ENCODE measurements around the gene TRAPPC3. TPM values are rescaled to one million over a fixed set of nuclear protein-coding genes. Genes with fewer than 3 reads are reported as not detected.
A peak's percentile ranks its signal among the peaks of the same experiment; 100 is the strongest.

Gene TRAPPC3
- total RNA-seq, 1 donor = 111 TPM

DNA sequence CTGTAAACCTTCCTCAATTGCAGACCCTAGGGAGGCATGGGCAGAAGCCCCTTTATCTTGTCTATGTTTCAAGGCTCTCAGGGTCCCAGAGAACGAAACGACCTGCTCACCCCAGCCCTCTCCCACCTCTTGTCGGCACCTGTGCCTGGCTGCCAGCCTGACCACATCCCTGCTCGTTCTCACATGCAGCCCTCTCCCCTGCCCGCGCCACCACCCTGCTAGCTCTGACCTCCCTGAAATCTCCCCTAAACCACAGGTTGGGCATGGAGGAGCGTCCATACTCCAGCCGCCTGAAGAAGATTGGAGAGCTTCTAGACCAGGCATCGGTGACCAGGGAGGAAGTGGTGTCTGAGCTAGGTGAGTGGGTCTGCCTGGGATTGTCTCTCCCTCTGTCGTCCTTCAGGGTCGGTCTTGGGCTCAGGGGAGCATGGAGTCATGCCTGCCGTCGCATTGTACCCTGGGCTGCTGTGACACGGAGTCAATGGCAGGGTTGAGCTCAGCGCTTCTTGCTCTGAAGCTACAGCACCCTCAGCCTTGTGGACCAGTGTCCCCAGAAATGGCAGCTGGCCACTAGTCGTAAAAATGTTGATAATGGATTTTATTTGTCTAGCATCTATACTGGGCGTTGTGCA, 57.0 kb downstream of the TRAPPC3 start:
- Histone ChIP-seq H3K4me3 (ENCODE audit: insufficient read depth, low read length) (no peak overlapping the region), H2AFZ (ENCODE audit: low read length) (no peak overlapping the region), H3K36me3 (ENCODE audit: insufficient read depth, low read length) (peaks cover 44% of the 10 kb centered on the region), H3K27ac (ENCODE audit: low read depth, low read length) (no peak overlapping the region), H3K79me2 (ENCODE audit: insufficient read depth, low read length) (peaks cover 41% of the 10 kb centered on the region), H3K4me1 (ENCODE audit: insufficient read depth, low read length) (peaks cover 12% of the 10 kb centered on the region), H3K4me2 (ENCODE audit: insufficient read depth, low read length) (no peak overlapping the region), H3K9me3 (ENCODE audit: low read depth, low read length) (no peaks in the 10 kb centered on the region), H4K20me1 (ENCODE audit: insufficient read depth, low read length) (peaks cover 10% of the 10 kb centered on the region), H3K27me3 (ENCODE audit: insufficient read depth, low read length) (no peaks in the 10 kb centered on the region)
- DNase-seq (ENCODE audit: insufficient read length, low spot score, missing footprints) = no peak
- TF ChIP-seq, protein P1, sequence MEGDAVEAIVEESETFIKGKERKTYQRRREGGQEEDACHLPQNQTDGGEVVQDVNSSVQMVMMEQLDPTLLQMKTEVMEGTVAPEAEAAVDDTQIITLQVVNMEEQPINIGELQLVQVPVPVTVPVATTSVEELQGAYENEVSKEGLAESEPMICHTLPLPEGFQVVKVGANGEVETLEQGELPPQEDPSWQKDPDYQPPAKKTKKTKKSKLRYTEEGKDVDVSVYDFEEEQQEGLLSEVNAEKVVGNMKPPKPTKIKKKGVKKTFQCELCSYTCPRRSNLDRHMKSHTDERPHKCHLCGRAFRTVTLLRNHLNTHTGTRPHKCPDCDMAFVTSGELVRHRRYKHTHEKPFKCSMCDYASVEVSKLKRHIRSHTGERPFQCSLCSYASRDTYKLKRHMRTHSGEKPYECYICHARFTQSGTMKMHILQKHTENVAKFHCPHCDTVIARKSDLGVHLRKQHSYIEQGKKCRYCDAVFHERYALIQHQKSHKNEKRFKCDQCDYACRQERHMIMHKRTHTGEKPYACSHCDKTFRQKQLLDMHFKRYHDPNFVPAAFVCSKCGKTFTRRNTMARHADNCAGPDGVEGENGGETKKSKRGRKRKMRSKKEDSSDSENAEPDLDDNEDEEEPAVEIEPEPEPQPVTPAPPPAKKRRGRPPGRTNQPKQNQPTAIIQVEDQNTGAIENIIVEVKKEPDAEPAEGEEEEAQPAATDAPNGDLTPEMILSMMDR (IDR thresholded peaks at IDR 0.05; ENCODE audit: extremely low read depth, low read depth, low read length) = no peak

DNA sequence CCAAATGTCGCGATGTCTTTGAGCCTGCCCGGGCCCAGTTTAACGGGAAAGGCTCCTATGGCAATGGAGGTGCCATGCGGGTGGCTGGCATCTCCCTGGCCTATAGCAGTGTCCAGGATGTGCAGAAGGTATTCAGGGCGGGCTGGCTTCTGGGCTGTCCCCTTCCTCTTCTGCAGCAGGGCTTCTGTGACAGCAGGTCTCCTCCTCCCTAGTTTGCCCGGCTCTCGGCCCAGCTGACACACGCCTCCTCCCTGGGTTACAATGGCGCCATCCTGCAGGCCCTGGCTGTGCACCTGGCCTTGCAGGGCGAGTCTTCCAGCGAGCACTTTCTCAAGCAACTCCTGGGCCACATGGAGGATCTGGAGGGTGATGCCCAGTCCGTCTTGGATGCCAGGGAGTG, 57.6 kb downstream of the TRAPPC3 start:
- TF ChIP-seq, protein P1 (IDR thresholded peaks at IDR 0.05; ENCODE audit: extremely low read depth, low read depth, low read length) = no peak
- no peaks in the 10 kb centered on the region for H3K9me3 ChIP-seq (ENCODE audit: low read depth, low read length)
- H2AFZ ChIP-seq (ENCODE audit: low read length) = no peak overlapping the region
- peaks cover 10% of the 10 kb centered on the region for H4K20me1 ChIP-seq (ENCODE audit: insufficient read depth, low read length)
- H3K4me3 ChIP-seq (ENCODE audit: insufficient read depth, low read length) = no peak overlapping the region
- peaks cover 41% of the 10 kb centered on the region for H3K79me2 ChIP-seq (ENCODE audit: insufficient read depth, low read length)
- H3K4me1 ChIP-seq (ENCODE audit: insufficient read depth, low read length) = peaks cover 12% of the 10 kb centered on the region
- H3K27ac ChIP-seq (ENCODE audit: low read depth, low read length) = no peak overlapping the region
- peaks cover 44% of the 10 kb centered on the region for H3K36me3 ChIP-seq (ENCODE audit: insufficient read depth, low read length)
- H3K27me3 ChIP-seq (ENCODE audit: insufficient read depth, low read length) = no peaks in the 10 kb centered on the region
- no peak overlapping the region for H3K4me2 ChIP-seq (ENCODE audit: insufficient read depth, low read length)
- DNase-seq (ENCODE audit: insufficient read length, low spot score, missing footprints) = peak; percentile 25

DNA sequence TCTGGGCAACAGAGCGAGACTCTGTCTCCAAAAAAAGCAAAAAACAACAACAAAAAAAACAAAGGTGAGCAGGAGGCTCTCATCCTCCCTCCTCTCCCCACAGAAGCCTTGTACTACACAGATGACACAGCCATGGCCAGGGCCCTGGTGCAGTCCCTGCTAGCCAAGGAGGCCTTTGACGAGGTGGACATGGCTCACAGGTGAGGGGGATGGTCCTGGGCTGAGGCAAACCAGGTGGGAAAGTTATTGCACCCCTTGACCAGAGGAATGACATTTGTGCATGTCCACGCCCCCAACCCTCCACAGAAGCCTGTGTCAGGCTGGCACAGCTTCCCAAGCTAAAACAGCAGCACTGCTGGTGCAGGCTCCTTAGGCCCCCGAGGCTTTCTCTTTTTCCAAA, 58.1 kb downstream of the TRAPPC3 start:
- H2AFZ ChIP-seq (ENCODE audit: low read length) = no peak overlapping the region
- TF ChIP-seq, protein P1 (IDR thresholded peaks at IDR 0.05; ENCODE audit: extremely low read depth, low read depth, low read length) = no peak
- H3K4me1 ChIP-seq (ENCODE audit: insufficient read depth, low read length) = peaks cover 12% of the 10 kb centered on the region
- peaks cover 41% of the 10 kb centered on the region for H3K79me2 ChIP-seq (ENCODE audit: insufficient read depth, low read length)
- H4K20me1 ChIP-seq (ENCODE audit: insufficient read depth, low read length) = peaks cover 10% of the 10 kb centered on the region
- peaks cover 44% of the 10 kb centered on the region for H3K36me3 ChIP-seq (ENCODE audit: insufficient read depth, low read length)
- no peak overlapping the region for H3K4me3 ChIP-seq (ENCODE audit: insufficient read depth, low read length)
- no peak overlapping the region for H3K27ac ChIP-seq (ENCODE audit: low read depth, low read length)
- H3K27me3 ChIP-seq (ENCODE audit: insufficient read depth, low read length) = no peaks in the 10 kb centered on the region
- no peaks in the 10 kb centered on the region for H3K9me3 ChIP-seq (ENCODE audit: low read depth, low read length)
- peak; percentile 45 for DNase-seq (ENCODE audit: insufficient read length, low spot score, missing footprints)
- no peak overlapping the region for H3K4me2 ChIP-seq (ENCODE audit: insufficient read depth, low read length)

DNA sequence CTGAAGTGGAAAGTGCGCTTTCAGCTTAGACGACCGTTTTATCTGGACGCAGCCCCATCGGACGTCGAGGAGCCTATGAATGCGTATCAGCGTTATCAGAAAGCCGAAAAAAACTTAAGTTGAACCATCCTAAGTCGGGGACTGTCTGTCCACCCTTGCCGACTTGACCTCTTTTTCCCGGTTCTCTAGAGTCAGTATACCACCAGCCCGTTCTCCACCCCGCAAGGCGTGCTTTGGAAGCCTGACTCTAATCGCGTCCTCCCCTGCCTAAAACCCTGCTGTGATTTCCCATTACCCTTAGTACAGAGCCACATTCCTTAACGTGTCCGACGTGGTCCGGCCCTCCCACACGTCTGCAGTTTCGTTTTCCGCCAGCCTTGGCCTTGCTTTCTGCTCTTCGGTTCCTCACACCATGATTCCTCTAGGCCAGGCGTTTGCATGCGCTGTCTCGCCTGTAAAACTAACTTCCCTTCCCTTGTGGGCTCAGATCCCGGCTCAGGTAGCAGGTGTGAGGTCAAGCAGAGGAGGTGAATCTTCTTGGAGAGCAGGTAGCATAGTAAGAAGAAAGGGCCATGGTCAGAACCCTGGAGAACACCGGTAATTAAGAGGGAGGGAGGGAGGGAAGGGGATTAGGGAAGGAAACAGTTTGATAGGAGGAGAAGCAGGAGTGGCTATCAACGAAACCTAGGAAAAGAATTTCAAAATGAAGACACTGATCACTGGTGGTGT, 59.7 kb downstream of the TRAPPC3 start:
- peaks cover 36% of the 10 kb centered on the region for H3K36me3 ChIP-seq (ENCODE audit: insufficient read depth, low read length)
- H3K4me2 ChIP-seq (ENCODE audit: insufficient read depth, low read length) = peak overlapping the region; percentile 94
- no peaks in the 10 kb centered on the region for H3K27me3 ChIP-seq (ENCODE audit: insufficient read depth, low read length)
- peaks cover 13% of the 10 kb centered on the region for H3K4me1 ChIP-seq (ENCODE audit: insufficient read depth, low read length)
- no peaks in the 10 kb centered on the region for H3K9me3 ChIP-seq (ENCODE audit: low read depth, low read length)
- peak; percentile 88 for DNase-seq (ENCODE audit: insufficient read length, low spot score, missing footprints)
- H3K79me2 ChIP-seq (ENCODE audit: insufficient read depth, low read length) = peaks cover 41% of the 10 kb centered on the region
- peak overlapping the region; percentile 94 for H2AFZ ChIP-seq (ENCODE audit: low read length)
- TF ChIP-seq, protein P1 (IDR thresholded peaks at IDR 0.05; ENCODE audit: extremely low read depth, low read depth, low read length) = no peak
- peak overlapping the region; percentile 82 for H3K27ac ChIP-seq (ENCODE audit: low read depth, low read length)
- peak overlapping the region; percentile 92 for H3K4me3 ChIP-seq (ENCODE audit: insufficient read depth, low read length)
- peaks cover 10% of the 10 kb centered on the region for H4K20me1 ChIP-seq (ENCODE audit: insufficient read depth, low read length)
